GM12864 (cell line): ENCODE results near the gene EPHB1.

Source experiments
- DNase-seq: peaks from one replicate; pipeline ENCODE4 v3.0.0-alpha.2; 2011; ENCODE audit warnings: low read depth
- H3K4me3 ChIP-seq: 2 replicates; pipeline ENCODE4 v1.5.1; 2011; ENCODE audit warnings: mild to moderate bottlenecking, low read depth, low read length, control low read depth
- TF ChIP-seq, protein P1 (sequence below): IDR thresholded peaks from 2 replicates; pipeline ENCODE4 v1.5.1; 2011; ENCODE audit warnings: low read depth, mild to moderate bottlenecking, moderate library complexity, low read length, control low read depth, inconsistent platforms; ENCODE audit errors: missing control alignments

EPHB1 gene

DNA sequence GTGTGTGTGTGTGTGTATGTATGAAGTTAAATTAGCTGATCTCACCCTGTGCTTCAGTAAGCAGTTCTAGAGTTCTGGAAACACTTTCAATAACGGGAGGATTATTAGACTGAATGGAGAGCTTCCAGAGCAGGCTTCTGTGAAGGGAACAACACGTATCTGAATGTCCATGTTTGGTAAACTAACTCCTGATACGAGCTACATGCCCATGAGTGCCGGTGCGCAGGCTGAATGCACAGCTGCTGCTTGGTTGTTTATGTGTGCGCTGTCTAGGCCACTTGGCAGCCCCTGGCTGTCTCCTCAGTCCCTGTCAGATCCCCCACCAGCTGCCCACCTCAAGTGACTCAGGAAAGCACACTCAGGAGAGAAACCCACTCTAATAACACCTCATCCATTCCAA, 137.0 kb downstream of the EPHB1 start:
- TF ChIP-seq, protein P1, sequence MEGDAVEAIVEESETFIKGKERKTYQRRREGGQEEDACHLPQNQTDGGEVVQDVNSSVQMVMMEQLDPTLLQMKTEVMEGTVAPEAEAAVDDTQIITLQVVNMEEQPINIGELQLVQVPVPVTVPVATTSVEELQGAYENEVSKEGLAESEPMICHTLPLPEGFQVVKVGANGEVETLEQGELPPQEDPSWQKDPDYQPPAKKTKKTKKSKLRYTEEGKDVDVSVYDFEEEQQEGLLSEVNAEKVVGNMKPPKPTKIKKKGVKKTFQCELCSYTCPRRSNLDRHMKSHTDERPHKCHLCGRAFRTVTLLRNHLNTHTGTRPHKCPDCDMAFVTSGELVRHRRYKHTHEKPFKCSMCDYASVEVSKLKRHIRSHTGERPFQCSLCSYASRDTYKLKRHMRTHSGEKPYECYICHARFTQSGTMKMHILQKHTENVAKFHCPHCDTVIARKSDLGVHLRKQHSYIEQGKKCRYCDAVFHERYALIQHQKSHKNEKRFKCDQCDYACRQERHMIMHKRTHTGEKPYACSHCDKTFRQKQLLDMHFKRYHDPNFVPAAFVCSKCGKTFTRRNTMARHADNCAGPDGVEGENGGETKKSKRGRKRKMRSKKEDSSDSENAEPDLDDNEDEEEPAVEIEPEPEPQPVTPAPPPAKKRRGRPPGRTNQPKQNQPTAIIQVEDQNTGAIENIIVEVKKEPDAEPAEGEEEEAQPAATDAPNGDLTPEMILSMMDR: no peak
- no peak for DNase-seq
- H3K4me3 ChIP-seq: no peak overlapping the region

- TF ChIP-seq, protein P1: no peak
- DNase-seq: no peak
- H3K4me3 ChIP-seq: no peak overlapping the region
Measured at GRCh38 chr3:134933997-134934396, 138.9 kb downstream of the EPHB1 start.

DNA sequence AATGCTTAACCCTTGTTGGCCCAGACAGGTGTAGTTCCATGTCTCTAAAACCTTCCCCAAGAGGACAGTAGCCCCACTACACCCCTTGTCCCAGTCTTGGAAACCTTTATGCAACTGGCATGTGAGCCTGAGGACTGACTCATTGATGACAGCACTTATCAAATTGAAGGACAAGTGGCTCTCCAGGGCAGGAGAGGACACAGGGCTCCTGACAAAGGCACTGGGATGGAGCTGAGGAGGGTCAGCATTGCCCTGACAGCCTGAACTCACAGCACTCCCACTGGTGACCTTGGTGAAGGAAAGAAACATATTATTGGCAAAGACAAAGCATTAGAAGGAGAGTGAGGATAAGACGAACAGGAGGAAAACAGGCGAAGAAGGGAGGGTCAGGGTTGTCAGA, 139.9 kb downstream of the EPHB1 start:
- TF ChIP-seq, protein P1: no peak
- no peak overlapping the region for H3K4me3 ChIP-seq
- no peak for DNase-seq

DNA sequence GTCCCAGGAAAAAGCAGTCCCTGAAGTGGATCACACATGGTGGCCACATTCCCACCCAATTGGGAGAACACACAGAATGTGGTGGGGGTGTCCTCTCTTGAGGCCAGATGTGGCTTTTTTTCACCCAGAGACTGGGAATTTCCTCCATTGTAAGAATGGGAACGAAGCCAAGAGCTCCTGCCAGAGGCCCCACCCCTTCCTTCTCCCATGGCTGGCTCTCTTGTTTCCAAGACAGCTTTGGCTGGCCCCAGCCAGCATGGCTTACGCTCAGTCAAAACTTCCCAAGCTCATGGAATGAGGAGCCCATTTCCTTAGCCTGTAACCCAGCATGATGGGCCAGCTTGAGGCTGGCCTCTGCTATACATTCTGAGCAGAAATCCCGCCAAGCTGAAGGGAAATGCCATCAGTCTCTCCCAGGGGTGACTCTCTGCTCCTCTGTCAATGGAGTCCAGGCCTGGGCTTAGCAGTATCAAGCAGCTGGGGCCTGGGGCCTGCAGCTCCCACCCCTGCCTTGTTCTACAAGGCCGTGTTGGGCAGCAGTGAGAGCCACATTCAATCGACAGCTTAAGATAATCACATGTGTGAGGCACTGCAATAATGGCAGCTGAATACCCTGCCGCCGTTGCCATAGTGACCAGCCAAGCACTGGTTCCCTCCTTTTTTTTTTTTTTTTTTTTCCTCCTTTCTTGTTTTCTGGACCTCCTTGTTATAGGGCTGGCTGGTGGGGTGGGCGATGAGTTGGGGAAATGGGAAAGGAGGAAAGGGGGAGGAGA, 142.4 kb downstream of the EPHB1 start:
- TF ChIP-seq, protein P1: no peak
- H3K4me3 ChIP-seq: no peak overlapping the region
- no peak for DNase-seq

GRCh38 chr3:134938029-134938525, 143.0 kb downstream of the EPHB1 start:
- TF ChIP-seq, protein P1: no peak
- no peak overlapping the region for H3K4me3 ChIP-seq
- no peak for DNase-seq

- TF ChIP-seq, protein P1: no peak
- DNase-seq: no peak
Measured at GRCh38 chr3:134939978-134940377, 144.9 kb downstream of the EPHB1 start.

DNA sequence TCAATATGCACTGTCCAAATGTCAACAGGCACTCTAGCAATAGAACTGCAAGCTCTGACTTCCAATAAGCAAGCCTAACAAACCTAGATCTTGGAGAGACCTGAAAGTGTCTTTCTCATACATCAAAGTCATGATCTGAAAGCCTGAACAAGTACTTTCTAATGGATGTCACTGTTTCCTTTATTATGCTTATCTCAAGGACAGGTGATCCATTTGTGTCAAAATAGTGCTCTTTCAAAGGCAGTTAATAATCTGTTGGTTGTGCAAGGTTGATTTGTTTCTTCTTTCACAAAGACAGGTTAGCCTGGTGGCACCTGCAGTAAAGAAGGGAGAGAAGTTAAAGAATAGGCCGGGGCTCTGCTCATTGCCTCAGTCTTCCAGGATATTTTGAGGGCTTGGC, 146.8 kb downstream of the EPHB1 start:
- H3K4me3 ChIP-seq: no peak overlapping the region
- no peak for DNase-seq
- TF ChIP-seq, protein P1: no peak

More at GRCh38 chr3:134939978-134940377, 144.9 kb downstream of the EPHB1 start:
- H3K4me3 ChIP-seq: no peak overlapping the region
